ENCODE results near the gene ADGRE3.

The ADGRE3 gene

DNA sequence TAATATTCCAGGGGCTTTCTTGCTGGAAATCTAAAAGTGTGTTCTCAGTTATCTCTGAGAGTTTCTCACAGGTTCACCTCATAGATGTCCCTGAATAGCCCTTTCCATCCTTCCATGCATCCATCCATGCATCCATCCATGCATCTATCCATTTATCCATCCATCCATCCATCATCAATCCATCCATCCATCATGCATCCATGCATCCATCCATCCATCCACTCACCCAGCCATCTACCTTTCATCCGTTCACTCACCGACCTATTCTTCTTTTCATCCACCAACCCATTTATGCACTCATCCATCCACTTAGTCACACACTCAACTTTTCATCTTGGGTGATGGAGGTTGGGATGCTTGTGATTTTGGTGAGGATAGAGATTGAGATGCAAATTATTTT lies 7.4 kb upstream of the ADGRE3 start:
- H3K4me3 ChIP-seq (ENCODE audit: low read length) = no peak overlapping the region
- TF ChIP-seq ZNF274 (IDR thresholded peaks at IDR 0.05; ENCODE audit: low read depth, low read length) = no peak

DNA sequence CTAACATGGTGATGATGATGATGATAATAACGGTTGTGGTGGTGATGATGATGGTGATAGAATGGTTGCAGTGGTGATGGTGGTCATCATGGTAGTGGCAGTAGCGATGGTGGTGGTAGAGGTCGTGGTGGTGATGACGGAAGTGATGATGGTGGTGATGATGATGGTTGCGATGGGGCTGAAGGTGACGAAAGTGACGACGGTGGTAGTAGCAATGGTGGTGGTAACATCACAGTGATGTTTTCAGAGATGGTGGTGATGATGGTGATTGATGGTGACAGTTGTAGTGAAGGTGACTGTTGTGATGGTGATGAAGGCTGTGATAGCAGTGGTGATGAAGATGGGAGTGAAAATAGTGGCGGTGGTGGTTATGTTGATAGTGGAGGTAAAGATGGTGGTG lies 3.6 kb upstream of the ADGRE3 start:
- no peak for TF ChIP-seq ZNF274 (IDR thresholded peaks at IDR 0.05; ENCODE audit: low read depth, low read length)
- H3K4me3 ChIP-seq (ENCODE audit: low read length) = no peak overlapping the region

DNA sequence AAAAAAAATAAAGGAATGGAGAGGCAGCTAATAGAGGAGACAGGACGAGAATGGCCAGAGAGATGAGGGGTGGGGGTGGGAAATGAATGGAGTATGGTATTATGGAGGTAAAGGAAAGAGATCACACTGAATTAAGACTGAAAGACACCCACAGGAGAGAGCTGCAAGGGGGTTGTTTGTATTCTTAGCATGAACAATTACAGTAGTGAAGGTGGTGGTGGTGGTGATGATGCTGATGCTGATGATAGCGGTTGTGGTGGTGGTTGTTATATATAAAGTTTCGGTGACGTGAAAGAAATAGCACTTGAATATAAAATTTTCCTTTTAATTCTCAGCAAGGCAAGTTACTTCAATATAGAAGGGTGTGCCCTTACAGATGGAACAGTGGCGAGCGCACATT lies 2.8 kb upstream of the ADGRE3 start:
- no peak overlapping the region for H3K4me3 ChIP-seq (ENCODE audit: low read length)
- TF ChIP-seq ZNF274 (IDR thresholded peaks at IDR 0.05; ENCODE audit: low read depth, low read length) = no peak

DNA sequence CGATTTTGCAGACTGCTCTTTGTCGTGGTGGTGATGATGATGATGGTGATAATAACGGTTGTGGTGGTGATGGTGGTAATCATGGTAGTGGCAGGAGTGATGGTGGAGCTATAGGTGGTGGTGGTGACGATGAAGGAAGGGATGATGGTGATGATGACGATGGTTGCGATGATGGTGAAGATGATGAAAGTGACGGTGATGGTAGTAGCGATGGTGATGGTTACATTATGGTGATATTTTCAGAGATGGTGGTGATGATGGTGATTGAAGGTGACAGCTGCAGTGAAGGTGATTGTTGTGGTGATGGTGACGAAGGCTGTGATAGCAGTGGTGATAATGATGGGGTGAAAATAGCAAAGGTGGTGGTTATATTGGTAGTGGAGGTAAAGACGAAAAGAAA lies 2.1 kb upstream of the ADGRE3 start:
- no peak for TF ChIP-seq ZNF274 (IDR thresholded peaks at IDR 0.05; ENCODE audit: low read depth, low read length)
- no peak overlapping the region for H3K4me3 ChIP-seq (ENCODE audit: low read length)

DNA sequence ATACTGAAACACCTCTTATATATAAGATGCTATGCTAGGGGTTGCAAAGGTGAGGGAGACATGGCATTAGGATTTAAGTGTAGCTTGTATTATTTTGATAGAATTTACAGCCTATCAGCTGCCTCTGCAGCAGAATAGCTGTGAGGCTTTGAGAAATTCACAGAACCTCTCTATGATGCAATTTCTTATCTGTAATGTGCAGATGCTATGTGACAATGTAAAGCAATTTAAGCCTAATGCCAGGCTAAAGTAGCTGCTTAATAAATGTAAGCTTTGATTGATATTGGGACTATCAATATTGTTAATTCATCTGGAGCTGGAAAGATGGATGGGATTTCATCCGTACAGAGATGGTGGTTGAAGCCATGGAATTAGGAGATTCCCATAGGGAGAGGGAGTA lies 1.6 kb downstream of the ADGRE3 start:
- no peak for TF ChIP-seq ZNF274 (IDR thresholded peaks at IDR 0.05; ENCODE audit: low read depth, low read length)
- no peak overlapping the region for H3K4me3 ChIP-seq (ENCODE audit: low read length)

DNA sequence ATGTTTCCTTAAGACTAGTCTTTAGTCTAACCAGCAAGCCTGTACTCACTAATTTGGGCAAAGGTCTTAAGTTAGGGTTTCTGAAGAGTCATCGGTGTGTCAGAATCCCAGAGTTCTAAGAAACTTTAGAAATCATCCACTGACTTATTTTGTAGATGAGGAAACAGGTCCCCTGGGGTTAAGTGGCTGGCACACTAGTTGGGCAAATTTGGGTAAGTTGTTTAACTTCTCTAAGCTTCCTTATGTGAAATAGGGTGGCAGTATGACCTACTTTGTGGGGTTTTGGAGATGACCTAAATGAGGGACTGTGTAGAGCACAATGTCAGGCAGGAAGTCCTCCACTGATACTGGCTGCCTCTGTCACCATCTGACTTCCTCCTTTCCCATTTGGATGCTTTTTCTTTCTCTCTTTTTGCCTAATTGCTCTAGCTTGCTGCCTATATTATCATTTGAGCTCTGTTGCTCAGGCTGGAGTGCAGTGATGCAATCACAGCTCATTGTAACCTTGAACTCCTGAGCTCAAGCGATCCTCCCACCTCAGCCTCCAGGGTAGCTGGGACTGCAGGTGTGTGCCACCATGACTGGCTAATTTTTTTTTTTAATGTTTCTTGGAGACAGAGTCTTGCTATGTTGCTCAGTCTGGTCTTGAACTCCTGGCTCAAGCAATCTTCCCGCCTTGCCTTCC lies 2.3 kb downstream of the ADGRE3 start:
- no peak for TF ChIP-seq ZNF274 (IDR thresholded peaks at IDR 0.05; ENCODE audit: low read depth, low read length)

DNA sequence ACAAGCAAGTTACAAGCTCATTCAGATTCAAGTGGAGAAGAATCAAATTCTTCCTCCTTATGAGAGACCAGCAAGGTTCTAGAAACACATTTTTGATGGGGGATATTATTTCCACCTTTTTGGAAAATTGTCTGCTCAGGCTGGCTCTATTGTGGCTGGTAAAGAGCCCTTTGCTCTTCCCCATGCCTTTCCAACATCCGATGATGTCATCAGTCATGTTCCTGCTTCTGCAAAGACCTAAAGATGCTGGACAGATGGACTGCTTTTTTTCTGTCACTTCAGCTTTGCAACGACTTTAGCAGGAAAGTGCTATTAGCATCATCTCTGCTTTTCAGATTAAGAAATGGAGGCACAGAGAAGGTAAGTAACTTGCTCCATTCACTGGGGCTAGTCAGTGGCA lies 4.2 kb downstream of the ADGRE3 start:
- H3K4me3 ChIP-seq (ENCODE audit: low read length) = no peak overlapping the region
- TF ChIP-seq ZNF274 (IDR thresholded peaks at IDR 0.05; ENCODE audit: low read depth, low read length) = no peak

More for the DNA sequence above, 2.3 kb downstream of the ADGRE3 start:
- H3K4me3 ChIP-seq (ENCODE audit: low read length) = no peak overlapping the region

DNA sequence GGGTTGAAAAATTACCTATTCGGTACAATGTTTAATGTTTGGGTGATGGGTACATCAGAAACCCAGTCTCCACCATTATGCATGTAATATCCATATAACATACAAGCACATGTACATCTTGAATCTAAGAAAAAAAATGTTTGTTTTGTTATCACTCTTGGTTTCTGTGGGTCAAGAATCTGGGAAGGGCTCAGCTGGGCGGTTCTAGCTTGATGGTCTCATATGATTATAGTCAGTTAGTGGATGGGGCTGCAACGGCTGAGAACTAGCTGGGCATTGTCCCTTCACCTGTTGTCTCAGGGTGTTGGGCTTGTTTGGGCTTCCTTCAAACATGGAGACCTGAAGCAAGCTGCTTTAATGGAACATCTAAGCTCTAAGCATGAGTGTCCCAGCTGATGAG lies 4.7 kb downstream of the ADGRE3 start:
- H3K4me3 ChIP-seq (ENCODE audit: low read length) = no peak overlapping the region
- TF ChIP-seq ZNF274 (IDR thresholded peaks at IDR 0.05; ENCODE audit: low read depth, low read length) = no peak

DNA sequence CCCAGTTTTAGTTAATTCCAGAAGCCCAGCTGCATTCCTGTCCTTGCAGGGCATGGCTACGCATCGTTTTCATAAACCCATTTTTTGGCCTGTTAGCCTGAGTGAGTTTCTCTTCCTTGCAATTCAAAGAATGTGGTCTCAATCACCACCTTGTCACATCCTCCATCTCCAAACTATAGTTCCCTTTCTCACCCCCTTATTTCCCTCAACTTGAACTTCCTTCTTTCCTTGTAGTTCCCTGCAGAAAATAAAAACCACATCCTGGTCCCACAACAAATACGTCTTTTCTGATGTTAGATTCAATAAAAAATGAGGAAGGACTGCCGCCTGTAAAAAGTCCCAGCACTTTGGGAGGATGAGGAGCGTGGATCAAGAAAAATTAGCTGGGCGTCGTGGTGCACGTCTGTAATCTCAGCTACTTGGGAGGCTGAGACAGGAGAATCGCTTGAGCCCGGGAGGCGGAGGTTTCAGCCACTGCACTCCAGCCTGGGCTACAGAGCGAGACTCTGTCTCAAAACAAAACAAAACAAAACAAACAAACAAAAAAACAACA lies 13.2 kb downstream of the ADGRE3 start:
- no peak for TF ChIP-seq ZNF274 (IDR thresholded peaks at IDR 0.05; ENCODE audit: low read depth, low read length)
- H3K4me3 ChIP-seq (ENCODE audit: low read length) = no peak overlapping the region

DNA sequence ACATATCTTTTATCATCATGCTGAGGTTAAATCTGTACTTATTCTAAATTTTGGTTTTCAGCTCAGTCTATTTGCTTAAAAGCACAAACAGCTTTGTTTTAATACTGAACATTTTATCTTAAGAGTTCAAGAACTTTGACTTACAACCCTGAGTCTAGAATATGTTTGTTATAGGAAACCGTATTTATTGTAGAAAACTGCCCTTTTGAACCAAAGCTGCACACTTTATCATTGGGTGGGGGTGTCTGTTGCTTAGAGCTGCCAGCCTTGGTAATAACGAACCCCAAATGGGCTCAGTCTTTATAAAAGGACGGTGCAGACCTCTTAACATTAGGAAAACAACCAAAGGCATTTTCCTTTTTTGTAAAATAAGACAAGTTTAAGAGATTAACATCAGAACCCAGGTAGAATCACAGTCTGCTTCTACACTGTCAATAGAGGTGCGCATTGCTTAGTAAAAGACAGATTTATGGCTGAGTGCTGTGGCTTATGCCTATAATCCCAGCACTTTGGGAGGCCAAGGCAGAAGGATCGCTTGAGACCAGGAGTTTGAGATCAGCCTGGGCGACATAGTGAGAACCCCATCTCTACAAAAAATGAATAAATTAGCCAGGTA lies 14.7 kb downstream of the ADGRE3 start:
- no peak for TF ChIP-seq ZNF274 (IDR thresholded peaks at IDR 0.05; ENCODE audit: low read depth, low read length)
- no peak overlapping the region for H3K4me3 ChIP-seq (ENCODE audit: low read length)

DNA sequence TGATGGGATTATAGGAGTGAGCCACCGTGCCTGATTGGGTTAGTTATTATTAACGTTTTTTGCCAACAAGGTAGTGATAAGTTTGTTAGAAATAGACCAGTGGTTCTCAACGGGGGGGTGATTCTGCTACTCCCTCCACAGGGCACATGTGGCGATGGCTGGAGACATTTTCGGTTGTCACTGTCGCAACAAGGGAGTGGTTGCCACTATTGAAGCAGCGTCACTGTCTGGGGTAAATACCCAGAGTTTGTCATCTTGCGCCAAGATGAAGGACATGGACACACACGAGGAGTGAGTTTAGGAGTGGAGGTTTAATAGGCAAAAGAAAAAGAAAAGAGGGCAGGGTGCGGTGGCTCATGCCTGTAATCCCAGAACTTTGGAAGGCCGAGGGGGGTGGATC lies 18.9 kb downstream of the ADGRE3 start:
- H3K4me3 ChIP-seq (ENCODE audit: low read length) = no peak overlapping the region
- no peak for TF ChIP-seq ZNF274 (IDR thresholded peaks at IDR 0.05; ENCODE audit: low read depth, low read length)

DNA sequence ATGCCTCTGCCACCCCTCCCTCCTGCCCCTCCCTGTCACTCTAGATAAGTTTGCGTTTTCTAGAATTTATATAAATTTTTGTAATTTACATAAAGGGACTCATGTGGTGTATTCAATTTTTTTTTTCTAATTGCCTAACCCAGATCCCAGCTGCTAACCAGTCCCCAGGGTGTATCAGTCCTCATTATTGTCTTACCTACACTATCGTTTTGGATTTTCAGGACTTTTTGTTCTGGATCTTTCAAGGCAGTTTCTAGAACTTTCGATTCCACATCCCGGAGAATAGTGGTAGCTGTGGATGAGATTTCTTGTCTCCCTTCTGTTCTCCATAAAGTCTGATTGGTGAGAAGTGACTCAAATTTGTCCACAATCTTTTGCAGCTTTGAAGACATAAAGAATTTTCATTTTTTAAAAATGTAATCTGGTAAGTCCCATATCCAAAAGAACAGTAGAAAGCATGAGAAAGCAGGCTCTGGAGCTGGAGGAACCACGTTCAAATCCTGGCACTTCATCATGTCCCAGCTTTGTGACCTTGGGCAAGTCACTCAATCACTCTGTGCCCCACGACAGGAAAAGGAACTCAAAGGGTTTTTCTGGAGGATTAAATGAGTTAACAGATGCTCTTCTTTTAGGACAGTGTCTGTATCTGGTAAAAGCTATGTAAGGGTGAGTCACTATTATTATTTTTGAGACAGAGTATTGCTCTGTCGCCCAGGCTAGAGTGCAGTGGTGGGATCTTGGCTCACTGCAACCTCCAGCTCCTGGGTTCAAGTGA lies 19.7 kb downstream of the ADGRE3 start:
- no peak for TF ChIP-seq ZNF274 (IDR thresholded peaks at IDR 0.05; ENCODE audit: low read depth, low read length)
- no peak overlapping the region for H3K4me3 ChIP-seq (ENCODE audit: low read length)

DNA sequence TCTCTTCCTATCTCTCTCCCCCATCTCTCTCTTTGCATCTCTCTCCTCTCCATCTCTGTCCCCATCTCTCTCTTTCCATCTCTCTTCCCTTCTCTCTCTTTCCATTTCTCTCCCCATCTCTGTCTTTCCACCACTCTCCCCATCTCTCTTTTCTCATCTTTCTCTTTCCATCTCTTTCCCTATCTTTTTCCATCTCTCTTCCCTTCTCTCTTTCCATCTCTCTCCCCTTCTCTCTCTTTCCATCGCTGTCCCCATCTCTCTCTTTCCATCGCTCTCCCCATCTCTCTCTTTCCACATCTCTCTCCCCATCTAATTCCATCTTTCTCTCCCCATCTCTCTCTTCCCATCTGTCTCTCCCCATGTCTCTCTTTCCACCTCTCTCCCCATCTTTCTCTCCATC lies 24.5 kb downstream of the ADGRE3 start:
- H3K4me3 ChIP-seq (ENCODE audit: low read length) = no peak overlapping the region
- TF ChIP-seq ZNF274 (IDR thresholded peaks at IDR 0.05; ENCODE audit: low read depth, low read length) = no peak

DNA sequence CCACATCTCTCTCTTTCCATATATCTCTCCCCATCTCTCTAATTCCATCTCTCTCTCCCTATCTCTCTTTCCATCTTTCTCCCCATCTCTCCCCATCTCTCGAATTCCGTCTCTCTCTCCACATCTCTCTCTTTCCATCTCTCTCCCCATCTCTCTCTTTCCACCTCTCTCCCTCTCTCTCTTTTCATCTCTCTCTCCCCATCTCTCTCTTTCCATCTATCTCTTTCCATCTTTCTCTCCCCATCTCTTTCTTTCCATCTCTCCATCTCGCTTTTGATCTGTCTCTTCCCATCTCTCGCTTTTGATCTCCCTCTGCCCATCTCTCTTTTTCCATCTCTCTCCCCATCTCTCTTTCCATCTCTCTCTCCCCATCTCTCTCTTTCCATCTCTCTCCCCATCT lies 25.6 kb downstream of the ADGRE3 start:
- H3K4me3 ChIP-seq (ENCODE audit: low read length) = no peak overlapping the region
- no peak for TF ChIP-seq ZNF274 (IDR thresholded peaks at IDR 0.05; ENCODE audit: low read depth, low read length)

DNA sequence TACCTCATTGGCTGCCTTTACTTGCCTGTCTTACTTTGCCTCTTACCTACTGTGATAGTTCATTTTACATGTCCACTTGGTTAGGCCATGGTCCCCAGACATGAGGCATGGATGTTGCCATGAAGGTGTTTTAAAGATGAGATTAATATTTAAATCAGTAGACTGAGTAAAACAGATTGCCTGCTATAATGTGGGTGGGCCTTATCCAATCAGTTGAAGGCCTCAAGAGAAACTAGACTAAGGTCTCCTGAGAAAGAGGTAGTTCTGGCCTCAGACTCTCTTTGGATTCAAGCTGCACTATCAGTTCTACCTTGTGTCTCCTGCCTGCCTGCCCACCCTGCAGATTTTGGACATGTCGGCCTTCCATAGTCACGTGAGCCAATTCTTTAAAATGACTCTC lies 26.1 kb downstream of the ADGRE3 start:
- no peak for TF ChIP-seq ZNF274 (IDR thresholded peaks at IDR 0.05; ENCODE audit: low read depth, low read length)
- H3K4me3 ChIP-seq (ENCODE audit: low read length) = no peak overlapping the region
